ENCODE data around the gene ADCY6.
"Not testable (repeated sequence)": the region's sequence is repeated elsewhere in the genome, so short reads cannot be mapped to it uniquely, and the experiment has no call there.

DNA sequence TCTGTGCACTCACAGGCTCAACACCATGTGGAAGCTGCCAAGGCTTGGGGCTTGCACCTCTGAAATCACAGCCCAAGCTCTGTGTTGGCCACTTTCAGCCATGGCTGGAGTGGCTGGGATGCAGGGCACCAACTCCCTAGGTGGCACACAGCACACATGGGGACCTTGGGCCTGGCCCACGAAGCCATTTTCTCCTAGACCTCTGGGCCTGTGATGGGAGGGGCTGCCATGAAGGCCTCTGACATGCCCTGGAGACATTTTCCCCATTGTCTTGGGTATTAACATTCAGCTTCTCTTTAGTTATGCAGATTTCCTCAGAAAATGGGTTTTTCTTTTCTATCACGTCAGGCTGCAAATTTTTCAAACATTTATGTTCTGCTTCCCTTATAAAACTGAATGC, 68.7 kb downstream of the ADCY6 start:
- not testable (repeated sequence) for TF ChIP-seq CTCF (optimal IDR thresholded peaks at IDR 0.05 in 1 of 3, IDR thresholded peaks at IDR 0.05 in 1 of 3, conservative IDR thresholded peaks at IDR 0.05 in 1 of 3; ENCODE audit: extremely low read depth in 1 of 3, insufficient read depth in 2 of 3, low read length in 3 of 3); EZH2 (IDR thresholded peaks at IDR 0.05; ENCODE audit: low read length)

Data from keratinocyte (primary cell).